GM21529 (cell line): ENCODE measurements around the gene GPR39.
"Not testable (repeated sequence)": the region's sequence is repeated elsewhere in the genome, so short reads cannot be mapped to it uniquely, and the experiment has no call there.

Experiments
- ATAC-seq: cut with Tn5 transposase; IDR thresholded peaks from one replicate; pipeline ENCODE4 v1.9.1; 2021; ENCODE audit not compliant: unreplicated experiment

The GPR39 gene

DNA sequence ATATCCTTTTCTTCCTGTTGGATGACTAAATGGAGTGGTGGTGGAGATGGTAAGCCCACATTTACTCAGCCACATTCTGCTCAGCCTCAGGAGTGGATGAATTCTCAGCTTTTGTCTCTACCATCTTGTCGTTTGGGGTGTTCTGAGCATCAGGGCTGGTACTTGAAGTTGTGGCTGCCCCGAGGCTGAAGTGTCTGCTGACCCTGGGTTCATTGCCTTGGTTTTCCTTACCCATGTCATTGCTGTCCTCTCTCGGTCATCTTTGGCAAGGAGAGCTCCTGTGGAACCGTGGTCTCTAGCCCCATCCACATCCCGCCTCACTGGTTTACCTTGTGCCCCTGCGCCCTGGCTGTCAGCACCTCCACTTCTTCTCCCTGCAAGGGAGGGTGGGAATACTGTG is 71.9 kb downstream of the GPR39 start:
- ATAC-seq: no peak

GRCh38 chr2:132489150-132489549 is 72.5 kb downstream of the GPR39 start:
- ATAC-seq: no peak

- no peak for ATAC-seq
These were observed 79.3 kb downstream of the GPR39 start for GRCh38 chr2:132495881-132496280.

- ATAC-seq: no peak
These were observed 80.0 kb downstream of the GPR39 start for GRCh38 chr2:132496555-132496954.

DNA sequence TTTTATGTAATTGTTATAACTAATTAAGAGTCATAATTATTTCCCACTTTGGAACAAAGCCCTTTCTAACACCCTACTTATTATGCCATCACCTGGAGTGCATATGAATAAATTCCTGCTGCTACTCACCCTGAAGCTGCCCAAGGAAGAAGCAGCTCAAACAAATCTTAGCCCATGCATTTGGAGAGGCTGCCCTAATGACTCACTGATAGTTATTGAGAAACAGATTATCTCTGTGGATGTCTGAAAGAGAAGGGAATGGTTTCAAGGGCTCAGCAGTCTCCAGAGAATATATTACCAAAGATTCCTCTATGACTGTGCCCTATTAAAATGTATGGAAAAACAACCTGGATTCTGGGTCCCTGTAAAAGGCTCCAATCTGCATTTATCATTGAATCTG is 81.0 kb downstream of the GPR39 start:
- no peak for ATAC-seq

GRCh38 chr2:132503701-132504100 is 87.1 kb downstream of the GPR39 start:
- ATAC-seq: no peak

- no peak for ATAC-seq
These were observed 98.4 kb downstream of the GPR39 start for GRCh38 chr2:132515010-132515409.

GRCh38 chr2:132517386-132517785 is 100.8 kb downstream of the GPR39 start:
- no peak for ATAC-seq

GRCh38 chr2:132518302-132518701 is 101.7 kb downstream of the GPR39 start:
- no peak for ATAC-seq

DNA sequence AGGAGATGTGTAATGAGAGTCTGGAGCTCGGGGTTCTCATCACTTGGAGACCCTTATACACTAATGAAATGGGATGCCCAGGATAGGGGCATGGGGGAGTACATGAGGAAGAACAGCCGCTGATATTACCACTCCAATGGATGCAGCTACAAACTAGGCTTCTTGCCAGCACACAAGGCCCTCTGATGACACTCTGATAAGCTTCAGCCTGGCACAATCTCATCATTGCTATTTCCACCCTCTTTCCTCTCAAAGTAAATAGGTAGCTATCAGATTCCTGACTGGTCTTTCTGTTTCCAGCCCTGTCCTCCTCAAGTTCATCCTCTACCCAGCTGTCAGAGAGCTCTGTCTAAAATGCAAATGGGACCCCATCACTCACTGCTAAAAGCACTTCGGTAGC is 103.0 kb downstream of the GPR39 start:
- no peak for ATAC-seq

DNA sequence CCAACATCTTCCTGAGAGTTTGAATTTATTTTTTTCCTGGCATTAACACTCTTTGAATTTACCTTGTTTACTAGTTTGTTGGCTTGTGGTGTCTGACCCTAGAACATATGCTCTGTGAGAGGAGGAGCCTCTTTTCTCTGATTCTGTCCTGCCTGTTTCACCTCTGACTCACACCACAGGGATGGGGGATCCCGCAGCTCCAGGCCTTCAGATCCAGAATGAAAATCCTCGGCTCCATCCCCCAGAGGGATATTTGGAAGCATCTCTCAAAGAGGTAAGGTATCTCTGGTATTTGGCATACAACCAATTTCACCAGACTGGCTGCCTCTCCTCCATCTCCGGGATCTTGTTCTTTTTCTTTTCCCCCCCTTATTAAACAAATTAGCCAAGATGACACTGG is 104.7 kb downstream of the GPR39 start:
- ATAC-seq: no peak

DNA sequence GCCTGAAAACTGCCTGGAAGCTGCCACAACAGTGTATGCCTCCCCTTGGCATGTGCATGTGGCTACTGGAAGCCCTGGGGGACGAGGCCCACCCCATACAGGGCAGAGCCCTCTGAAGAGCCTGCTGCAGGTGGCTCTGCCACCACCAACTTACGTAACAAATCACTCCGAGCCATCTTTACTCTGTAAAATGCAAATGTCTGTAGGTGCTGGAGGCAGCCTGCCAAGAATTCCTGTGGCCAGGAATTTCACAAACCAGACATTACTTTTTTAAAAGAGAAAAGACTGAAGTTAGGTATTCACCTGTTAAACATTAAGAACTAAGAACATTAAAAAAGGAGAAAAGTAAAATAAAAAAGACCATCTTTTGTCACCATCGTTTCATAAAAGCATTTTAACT is 106.3 kb downstream of the GPR39 start:
- no peak for ATAC-seq

DNA sequence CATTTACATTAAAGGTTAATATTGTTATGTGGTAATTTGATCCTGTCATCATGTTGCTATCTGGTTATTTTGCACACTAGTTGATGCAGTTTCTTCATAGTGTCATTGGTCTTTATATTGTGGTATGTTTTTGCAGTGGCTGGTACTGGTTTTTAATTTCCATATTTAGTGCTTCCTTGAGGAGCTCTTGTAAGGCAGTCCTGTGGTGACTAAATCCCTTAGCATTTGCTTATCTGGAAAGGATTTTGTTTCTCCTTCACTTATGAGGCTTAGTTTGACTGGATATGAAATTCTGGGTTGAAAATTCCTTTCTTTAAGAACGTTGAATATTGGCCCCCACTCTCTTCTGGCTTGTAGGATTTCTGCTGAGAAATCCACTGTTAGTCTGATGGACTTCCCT is 120.5 kb downstream of the GPR39 start:
- not testable (repeated sequence) for ATAC-seq

- ATAC-seq: no peak
These were observed 121.8 kb downstream of the GPR39 start for GRCh38 chr2:132538331-132538855.

DNA sequence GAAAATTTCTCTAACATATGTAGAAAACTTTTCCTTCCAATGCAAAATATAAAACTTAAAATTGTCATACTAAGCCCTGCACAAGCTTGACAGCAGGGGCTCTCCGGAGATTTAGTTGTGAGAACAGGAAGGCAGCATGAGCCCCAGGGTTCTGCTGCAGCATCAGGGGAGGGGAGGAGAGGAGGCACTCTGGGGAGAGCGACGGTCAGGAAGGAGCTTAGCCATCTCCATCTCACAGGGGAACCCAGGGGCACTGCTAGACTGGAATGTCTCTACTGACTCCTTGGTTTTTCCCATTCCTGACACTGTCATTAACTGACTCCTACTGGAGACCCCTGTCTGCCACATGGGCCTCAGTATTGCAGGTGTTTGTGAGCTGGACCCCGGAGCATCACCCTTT is 123.6 kb downstream of the GPR39 start:
- no peak for ATAC-seq

DNA sequence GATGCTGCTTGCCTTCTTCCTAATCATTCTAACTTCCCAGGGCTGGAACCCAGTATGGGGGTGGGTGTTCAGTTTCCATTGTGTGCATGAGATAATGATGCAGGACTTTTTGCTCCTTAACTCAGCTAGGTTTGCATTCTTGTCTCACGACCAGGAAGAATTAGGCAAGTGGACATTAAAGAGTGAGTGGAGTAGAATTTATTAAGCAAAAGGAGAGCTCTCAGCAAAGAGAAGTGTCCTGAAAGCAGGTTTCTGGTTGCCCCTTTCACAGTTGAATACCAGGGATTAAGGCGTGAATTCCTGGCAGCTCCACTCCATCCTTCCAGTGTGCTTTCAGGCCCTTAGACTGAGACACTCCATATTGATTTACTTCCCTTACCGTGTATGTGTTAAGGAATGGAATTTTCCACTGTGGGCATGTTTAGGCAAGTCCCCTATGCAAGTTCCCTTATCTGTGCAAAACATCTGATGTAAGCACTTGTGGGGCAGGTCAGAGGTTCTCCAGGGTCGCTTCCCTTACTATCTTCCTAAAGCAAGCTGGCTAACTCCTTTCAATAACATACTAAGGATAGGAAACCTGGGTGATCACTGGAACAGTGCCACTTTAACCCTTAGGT is 126.5 kb downstream of the GPR39 start:
- no peak for ATAC-seq

GRCh38 chr2:132544006-132544630 is 127.5 kb downstream of the GPR39 start:
- ATAC-seq: no peak

- peak; percentile 67 for ATAC-seq
These were observed 130.6 kb downstream of the GPR39 start for GRCh38 chr2:132547090-132547687.

- no peak for ATAC-seq
These were observed 133.5 kb downstream of the GPR39 start for GRCh38 chr2:132549935-132550670.

- no peak for ATAC-seq
These were observed 134.3 kb downstream of the GPR39 start for GRCh38 chr2:132550946-132551345.

- ATAC-seq: no peak
These were observed 141.1 kb downstream of the GPR39 start for GRCh38 chr2:132557694-132558093.

DNA sequence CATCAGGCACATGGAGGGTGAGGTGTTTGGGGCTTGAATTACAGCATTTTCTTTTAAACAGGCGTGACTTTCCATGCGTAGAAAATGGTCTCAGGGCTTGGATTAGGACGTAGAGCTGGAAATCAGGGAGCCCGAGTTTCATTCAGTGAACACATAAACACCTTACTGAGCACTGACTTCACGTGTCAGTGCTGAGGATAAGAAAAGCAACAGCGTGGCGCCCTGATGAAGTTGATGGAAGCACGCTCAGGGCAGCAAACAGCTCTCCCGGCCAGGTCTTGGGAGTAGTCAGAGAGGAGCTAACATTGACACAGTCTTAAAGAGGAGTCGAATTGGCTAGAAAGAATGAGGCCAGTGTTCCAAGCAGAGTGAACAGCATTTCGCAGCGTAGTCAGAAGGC is 142.7 kb downstream of the GPR39 start:
- no peak for ATAC-seq
